Hindlimb muscle (tissue), 1 donor: ENCODE measurements around the gene EAPP. TPM values are rescaled to one million over a fixed set of nuclear protein-coding genes. Genes with fewer than 3 reads are reported as not detected.
"Not testable (repeated sequence)": the region's sequence is repeated elsewhere in the genome, so short reads cannot be mapped to it uniquely, and the experiment has no call there.

ENCODE experiments used
- DNase-seq: peaks from one replicate; pipeline ENCODE4 v3.0.0-alpha.2; 2013
- polyA plus RNA-seq: library from polyadenylated mRNA; unstranded; fragments of 120-200 nt; gene quantifications from one replicate; pipeline ENCODE4 v1.2.1, GENCODE V29; 2013; ENCODE audit not compliant: insufficient read length

Gene EAPP
- polyA plus RNA-seq, 1 donor = 28.6 TPM

GRCh38 chr14:34482463-34482862, 57.0 kb downstream of the EAPP start:
- no peak for DNase-seq

- DNase-seq = no peak
These were observed 59.8 kb downstream of the EAPP start for GRCh38 chr14:34479694-34480093.

- DNase-seq = no peak
These were observed 61.2 kb downstream of the EAPP start for GRCh38 chr14:34478261-34478660.

- not testable (repeated sequence) for DNase-seq
These were observed 63.5 kb downstream of the EAPP start for GRCh38 chr14:34476036-34476435.

- no peak for DNase-seq
These were observed 64.3 kb downstream of the EAPP start for GRCh38 chr14:34475163-34475562.

GRCh38 chr14:34474187-34474679, 65.3 kb downstream of the EAPP start:
- no peak for DNase-seq

- DNase-seq = no peak
These were observed 66.7 kb downstream of the EAPP start for GRCh38 chr14:34472706-34473279.

- DNase-seq = no peak
These were observed 69.2 kb downstream of the EAPP start for GRCh38 chr14:34470319-34470718.

GRCh38 chr14:34466691-34467090, 72.8 kb downstream of the EAPP start:
- DNase-seq = no peak

Other genes starting within 250 kb of the EAPP start
- gene SPTSSA, start 77.5 kb downstream of the EAPP start, polyA plus RNA-seq = 15.2 TPM
- 67.4 TPM for gene SNX6, start 90.4 kb upstream of the EAPP start, polyA plus RNA-seq
- gene CFL2, start 174.9 kb upstream of the EAPP start, polyA plus RNA-seq = 647 TPM